ENCODE data around the gene MAP3K14. TPM values are rescaled to one million over a fixed set of nuclear protein-coding genes. Genes with fewer than 3 reads are reported as not detected.

Gene MAP3K14
- total RNA-seq, 4 donors from 2014 or later, result 9.6 to 14.4 (median 11.9) TPM

DNA sequence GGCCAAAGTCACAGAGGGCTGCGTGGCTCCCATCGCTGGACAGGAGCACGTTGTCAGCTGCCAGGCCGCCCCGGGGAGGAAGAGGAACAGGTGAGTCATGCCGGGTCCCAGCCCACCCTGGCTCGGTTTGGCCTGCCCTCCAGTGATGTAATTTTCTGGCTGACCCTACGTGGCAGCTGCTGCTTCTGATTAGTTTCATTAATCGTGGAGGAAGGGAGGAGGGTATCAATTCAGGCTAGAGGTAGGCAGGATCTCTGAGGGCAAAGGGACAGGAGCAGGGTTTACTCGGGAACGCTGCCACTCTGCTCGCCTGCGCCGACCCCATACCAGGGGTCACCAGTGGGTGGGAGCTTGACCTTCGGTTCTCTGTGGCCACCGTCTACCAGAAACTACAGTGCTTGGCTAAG, 43.3 kb downstream of the MAP3K14 start:
- WGBS, result 65% methylated on average over 9 of the region's 16 CpGs
- Histone ChIP-seq H3K4me3 (no peak overlapping the region), H3K36me3 (peaks cover 59% of the 10 kb centered on the region), H3K27ac (no peak overlapping the region), H3K4me1 (peaks cover 21% of the 10 kb centered on the region), H3K9me3 (no peaks in the 10 kb centered on the region), H3K27me3 (no peaks in the 10 kb centered on the region)
- no peak for TF ChIP-seq POLR2A (IDR thresholded peaks at IDR 0.05)
- no peak for TF ChIP-seq EP300 (IDR thresholded peaks at IDR 0.05)
- TF ChIP-seq, protein P1, sequence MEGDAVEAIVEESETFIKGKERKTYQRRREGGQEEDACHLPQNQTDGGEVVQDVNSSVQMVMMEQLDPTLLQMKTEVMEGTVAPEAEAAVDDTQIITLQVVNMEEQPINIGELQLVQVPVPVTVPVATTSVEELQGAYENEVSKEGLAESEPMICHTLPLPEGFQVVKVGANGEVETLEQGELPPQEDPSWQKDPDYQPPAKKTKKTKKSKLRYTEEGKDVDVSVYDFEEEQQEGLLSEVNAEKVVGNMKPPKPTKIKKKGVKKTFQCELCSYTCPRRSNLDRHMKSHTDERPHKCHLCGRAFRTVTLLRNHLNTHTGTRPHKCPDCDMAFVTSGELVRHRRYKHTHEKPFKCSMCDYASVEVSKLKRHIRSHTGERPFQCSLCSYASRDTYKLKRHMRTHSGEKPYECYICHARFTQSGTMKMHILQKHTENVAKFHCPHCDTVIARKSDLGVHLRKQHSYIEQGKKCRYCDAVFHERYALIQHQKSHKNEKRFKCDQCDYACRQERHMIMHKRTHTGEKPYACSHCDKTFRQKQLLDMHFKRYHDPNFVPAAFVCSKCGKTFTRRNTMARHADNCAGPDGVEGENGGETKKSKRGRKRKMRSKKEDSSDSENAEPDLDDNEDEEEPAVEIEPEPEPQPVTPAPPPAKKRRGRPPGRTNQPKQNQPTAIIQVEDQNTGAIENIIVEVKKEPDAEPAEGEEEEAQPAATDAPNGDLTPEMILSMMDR (IDR thresholded peaks at IDR 0.05), result no peak
- DNase-seq (ENCODE audit: low spot score in 2 of 2), result peak in 1 of 2 donors; percentile 74

DNA sequence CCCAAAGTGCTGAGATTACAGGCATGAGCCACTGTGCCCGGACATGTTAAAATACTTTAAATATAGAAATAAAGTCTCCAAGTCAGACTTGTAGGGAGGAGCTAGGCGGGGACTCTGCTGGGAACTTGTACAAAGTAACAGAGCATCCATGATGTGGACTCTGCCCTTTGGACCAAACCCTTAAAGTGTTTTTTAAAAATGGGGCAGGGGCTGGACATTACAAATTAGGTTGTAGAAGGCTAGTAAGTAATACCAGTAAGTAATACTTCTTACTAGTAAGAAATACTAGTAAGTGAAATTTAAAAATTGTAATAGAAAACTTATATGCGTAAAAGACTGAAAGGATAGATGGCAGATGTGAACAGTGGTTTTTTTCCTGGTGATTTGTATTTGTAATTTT, 45.2 kb downstream of the MAP3K14 start:
- H3K36me3 ChIP-seq, result peaks cover 78% of the 10 kb centered on the region
- no peaks in the 10 kb centered on the region for H3K27me3 ChIP-seq
- H3K4me1 ChIP-seq, result peaks cover 6% of the 10 kb centered on the region
- DNase-seq (ENCODE audit: low spot score in 2 of 2), result peak in 1 of 2 donors; percentile 37
- 87% methylated on average over 3 of the region's 3 CpGs for WGBS
- no peak overlapping the region for H3K27ac ChIP-seq
- no peak overlapping the region for H3K4me3 ChIP-seq
- TF ChIP-seq, protein P1 (IDR thresholded peaks at IDR 0.05), result no peak
- TF ChIP-seq POLR2A (IDR thresholded peaks at IDR 0.05), result no peak
- no peak for TF ChIP-seq POLR2AphosphoS5 (IDR thresholded peaks at IDR 0.05)
- no peaks in the 10 kb centered on the region for H3K9me3 ChIP-seq

DNA sequence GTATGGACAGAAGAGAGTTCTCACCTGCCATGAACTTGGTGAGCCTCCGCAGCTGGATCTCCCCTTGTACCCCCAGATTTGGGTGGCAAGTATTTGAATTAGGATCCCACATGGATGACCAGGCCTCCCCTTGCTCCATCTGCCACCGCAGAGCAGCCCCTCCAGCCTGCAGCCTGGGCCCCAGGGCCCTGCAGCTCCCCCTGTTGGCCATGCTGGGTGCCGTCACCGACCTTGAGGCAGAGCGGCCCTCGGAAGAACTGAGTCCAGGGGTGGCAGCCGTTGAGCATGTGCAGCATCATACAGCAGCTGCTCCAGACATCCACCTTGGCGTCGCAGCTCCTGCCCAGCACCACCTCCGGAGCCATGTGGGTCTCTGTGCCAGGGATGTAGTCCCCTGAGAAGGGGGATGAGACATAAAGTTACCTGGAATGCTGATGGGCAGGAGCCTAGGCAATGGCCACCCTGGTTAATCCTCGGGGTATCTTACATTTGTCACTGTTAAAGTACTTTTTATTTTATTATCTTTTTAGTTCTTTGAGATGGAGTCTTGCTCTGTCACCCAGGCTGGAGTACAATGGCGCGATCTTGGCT, 45.9 kb downstream of the MAP3K14 start:
- no peak overlapping the region for H3K4me3 ChIP-seq
- no peaks in the 10 kb centered on the region for H3K27me3 ChIP-seq
- DNase-seq (ENCODE audit: low spot score in 2 of 2), result peak in 1 of 2 donors; percentile 56
- peaks cover 85% of the 10 kb centered on the region for H3K36me3 ChIP-seq
- H3K27ac ChIP-seq, result no peak overlapping the region
- TF ChIP-seq POLR2AphosphoS5 (IDR thresholded peaks at IDR 0.05), result no peak
- TF ChIP-seq, protein P1 (IDR thresholded peaks at IDR 0.05), result peak in 1 of 2 donors; percentile 45
- 88% methylated on average over 12 of the region's 13 CpGs for WGBS
- H3K4me1 ChIP-seq, result peaks cover 6% of the 10 kb centered on the region
- no peaks in the 10 kb centered on the region for H3K9me3 ChIP-seq

DNA sequence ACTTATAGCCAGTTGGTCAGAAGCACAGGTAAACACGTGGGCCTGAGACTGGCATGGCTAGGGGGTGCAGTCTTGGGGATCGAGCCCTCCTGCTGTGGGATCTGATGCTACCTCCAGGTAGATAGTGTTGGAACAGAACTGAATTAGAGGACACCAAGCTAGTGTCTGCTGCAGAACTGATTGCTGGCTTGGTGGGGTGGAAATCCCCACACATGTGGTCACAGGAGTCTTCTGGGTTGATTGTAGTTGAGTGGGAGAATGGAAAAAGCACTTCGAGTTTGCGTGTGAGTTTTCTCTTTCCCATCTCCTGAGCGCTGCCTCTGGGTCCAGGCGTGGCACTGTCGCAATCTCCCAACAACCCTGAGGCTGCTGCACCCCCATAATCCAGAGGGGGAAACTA, 46.9 kb downstream of the MAP3K14 start:
- H3K4me3 ChIP-seq, result no peak overlapping the region
- no peak overlapping the region for H3K27ac ChIP-seq
- H3K9me3 ChIP-seq, result no peaks in the 10 kb centered on the region
- DNase-seq (ENCODE audit: low spot score in 2 of 2), result no peak
- no peaks in the 10 kb centered on the region for H3K27me3 ChIP-seq
- 74% methylated on average over 5 of the region's 7 CpGs for WGBS
- H3K4me1 ChIP-seq, result peaks cover 6% of the 10 kb centered on the region
- TF ChIP-seq EP300 (IDR thresholded peaks at IDR 0.05) (no peak), POLR2AphosphoS5 (IDR thresholded peaks at IDR 0.05) (no peak), POLR2A (IDR thresholded peaks at IDR 0.05) (no peak)
- TF ChIP-seq, protein P1 (IDR thresholded peaks at IDR 0.05), result no peak
- peaks cover 95% of the 10 kb centered on the region for H3K36me3 ChIP-seq

DNA sequence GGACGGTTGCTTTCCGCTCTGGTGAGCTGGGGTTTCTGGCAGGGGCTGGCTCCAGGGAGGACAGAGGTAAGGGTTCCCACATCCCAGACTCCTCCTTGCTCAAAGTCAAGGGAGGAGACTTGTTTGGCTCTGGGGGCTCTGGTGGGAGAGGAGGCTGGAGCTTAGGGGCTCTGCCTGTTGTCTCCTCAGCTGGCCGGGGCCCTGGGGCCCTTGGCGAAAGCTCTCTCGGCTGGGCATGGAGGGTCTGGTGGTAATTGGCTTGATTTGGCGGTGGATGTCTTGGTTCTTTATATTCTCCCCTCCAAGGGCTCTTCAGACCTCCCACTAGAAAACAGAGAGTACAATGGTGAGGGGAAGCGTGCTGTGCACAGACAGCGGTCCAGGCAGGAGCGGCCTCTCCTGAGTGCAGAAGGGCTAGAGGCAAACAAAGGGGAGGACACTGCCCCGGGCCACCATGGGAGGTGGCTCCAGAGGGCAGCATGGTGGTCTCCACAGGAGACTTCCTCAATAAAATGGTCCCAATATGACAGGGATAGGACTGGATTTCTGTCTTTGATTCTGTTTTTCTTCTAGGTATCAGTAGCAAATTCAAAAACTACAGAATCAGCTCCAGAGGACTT, 49.3 kb downstream of the MAP3K14 start:
- TF ChIP-seq POLR2A (IDR thresholded peaks at IDR 0.05) (no peak), POLR2AphosphoS5 (IDR thresholded peaks at IDR 0.05) (no peak), EP300 (IDR thresholded peaks at IDR 0.05) (no peak)
- TF ChIP-seq, protein P1 (IDR thresholded peaks at IDR 0.05), result no peak
- H3K9me3 ChIP-seq, result no peaks in the 10 kb centered on the region
- DNase-seq (ENCODE audit: low spot score in 2 of 2), result no peak
- WGBS, result 98% methylated on average over 8 of the region's 10 CpGs
- H3K27ac ChIP-seq, result no peak overlapping the region
- peaks cover 11% of the 10 kb centered on the region for H3K4me1 ChIP-seq
- H3K36me3 ChIP-seq, result peaks cover 87% of the 10 kb centered on the region
- H3K4me3 ChIP-seq, result no peak overlapping the region
- H3K27me3 ChIP-seq, result no peaks in the 10 kb centered on the region

Data from suprapubic skin (tissue), 4 donors.